Subcutaneous adipose tissue (tissue), 4 donors: Measurements from ENCODE around the gene TNPO2. TPM values are rescaled to one million over a fixed set of nuclear protein-coding genes. Genes with fewer than 3 reads are reported as not detected.

Experiments used
- total RNA-seq, 4 donors: library from RNA; depleted of rRNA; stranded (reverse); fragments of >200 nt; gene quantifications; one replicate each; pipeline ENCODE4 v1.1.0, GENCODE V29; 2016
- TF ChIP-seq, protein P1 (sequence below): fragments of 450-650 bp; IDR thresholded peaks from one replicate; pipeline ENCODE4 v1.5.1; 2016; ENCODE audit warnings: low read depth, mild to moderate bottlenecking, control low read depth, antibody characterized with exemption, moderate library complexity

The TNPO2 gene
- total RNA-seq, 4 donors from 2014 or later = 42.6 to 66.3 (median 61.3) TPM

GRCh38 chr19:12722566-12723380 is 959 bp downstream of the TNPO2 start:
- TF ChIP-seq, protein P1, sequence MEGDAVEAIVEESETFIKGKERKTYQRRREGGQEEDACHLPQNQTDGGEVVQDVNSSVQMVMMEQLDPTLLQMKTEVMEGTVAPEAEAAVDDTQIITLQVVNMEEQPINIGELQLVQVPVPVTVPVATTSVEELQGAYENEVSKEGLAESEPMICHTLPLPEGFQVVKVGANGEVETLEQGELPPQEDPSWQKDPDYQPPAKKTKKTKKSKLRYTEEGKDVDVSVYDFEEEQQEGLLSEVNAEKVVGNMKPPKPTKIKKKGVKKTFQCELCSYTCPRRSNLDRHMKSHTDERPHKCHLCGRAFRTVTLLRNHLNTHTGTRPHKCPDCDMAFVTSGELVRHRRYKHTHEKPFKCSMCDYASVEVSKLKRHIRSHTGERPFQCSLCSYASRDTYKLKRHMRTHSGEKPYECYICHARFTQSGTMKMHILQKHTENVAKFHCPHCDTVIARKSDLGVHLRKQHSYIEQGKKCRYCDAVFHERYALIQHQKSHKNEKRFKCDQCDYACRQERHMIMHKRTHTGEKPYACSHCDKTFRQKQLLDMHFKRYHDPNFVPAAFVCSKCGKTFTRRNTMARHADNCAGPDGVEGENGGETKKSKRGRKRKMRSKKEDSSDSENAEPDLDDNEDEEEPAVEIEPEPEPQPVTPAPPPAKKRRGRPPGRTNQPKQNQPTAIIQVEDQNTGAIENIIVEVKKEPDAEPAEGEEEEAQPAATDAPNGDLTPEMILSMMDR = no peak

DNA sequence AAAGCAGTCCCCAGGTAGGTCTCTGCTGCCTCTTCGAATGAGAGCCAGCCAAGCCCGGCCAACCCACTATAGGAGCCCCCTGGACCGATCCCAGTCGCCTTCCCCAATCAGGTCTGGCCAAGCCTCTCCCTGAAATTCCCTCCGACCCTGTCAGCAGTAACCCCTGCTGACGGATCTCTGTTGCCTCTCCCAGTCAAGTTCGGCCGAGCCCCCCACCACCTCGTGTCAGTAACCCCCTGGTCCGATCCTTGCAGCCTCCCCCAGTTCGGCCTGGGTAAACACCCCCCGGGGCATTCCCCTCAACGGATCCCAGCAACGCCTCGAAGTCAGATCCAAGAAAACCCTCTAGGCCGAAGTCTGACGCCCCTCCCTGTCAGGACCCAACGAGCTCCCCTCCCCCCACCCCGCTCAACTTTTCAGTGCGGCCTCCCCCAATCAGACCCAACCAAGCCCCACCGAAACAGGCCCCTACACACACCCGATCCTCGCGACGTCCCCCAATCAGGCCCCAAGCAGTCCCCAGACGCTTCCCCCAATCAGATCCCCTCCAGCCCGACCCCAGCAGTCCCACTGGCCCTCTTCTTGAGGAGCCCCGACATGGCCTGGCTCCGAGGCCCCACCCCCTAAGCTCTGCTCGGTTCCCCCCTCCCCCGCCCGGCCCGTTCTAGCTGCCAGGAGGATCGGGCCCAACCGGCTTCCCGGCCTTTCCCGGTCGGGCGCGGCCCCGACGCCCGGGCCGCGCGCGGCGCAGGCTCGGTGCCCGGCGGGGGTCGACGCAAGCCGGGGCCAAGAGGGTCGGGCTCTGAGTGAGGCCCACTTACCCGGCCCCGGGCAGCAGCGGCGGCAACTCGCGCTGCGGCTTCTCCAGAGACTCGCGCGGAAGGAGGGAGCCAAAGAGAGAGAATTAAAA is 1.8 kb downstream of the TNPO2 start:
- TF ChIP-seq, protein P1 = no peak

- TF ChIP-seq, protein P1 = no peak
These were observed 2.7 kb downstream of the TNPO2 start for GRCh38 chr19:12720851-12721655.

DNA sequence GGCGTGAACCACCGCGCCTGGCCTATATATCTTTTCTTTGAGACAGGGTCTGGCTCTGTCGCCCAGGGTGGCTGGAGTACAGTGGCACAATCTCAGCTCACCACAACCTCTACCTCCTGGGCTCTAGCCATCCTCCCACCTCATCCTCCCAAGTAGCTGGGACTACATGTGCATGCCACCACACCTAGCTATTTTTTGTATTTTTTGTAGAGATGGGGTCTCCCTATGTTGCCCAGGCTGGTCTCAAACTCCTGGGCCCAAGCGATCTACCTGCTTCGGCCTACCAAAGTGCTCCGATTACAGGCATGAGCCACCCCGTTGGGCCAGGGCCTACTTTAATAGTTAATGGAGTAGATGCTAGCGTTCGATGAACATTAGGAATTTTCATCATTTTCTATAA is 3.4 kb downstream of the TNPO2 start:
- TF ChIP-seq, protein P1 = no peak

DNA sequence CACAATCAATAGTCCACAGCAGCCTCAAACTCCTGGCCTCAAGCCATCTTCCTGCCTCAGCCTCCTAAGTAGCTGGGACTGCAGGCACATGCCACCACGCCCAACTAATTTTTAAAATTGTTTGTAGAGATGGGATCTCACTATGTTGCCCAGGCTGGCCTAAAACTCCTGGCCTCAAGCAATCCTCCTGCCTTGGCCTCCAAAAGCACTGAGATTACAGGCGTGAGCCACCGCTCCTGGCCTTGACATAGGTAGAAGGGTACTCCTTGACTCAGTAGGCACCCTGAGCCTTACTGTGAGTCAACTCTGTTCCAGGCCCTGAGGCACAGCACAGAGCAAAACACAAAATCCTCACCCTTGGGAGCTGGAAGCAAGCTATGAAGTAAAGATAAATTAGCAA is 7.8 kb downstream of the TNPO2 start:
- TF ChIP-seq, protein P1 = no peak

GRCh38 chr19:12715102-12715501 is 8.6 kb downstream of the TNPO2 start:
- TF ChIP-seq, protein P1 = no peak

DNA sequence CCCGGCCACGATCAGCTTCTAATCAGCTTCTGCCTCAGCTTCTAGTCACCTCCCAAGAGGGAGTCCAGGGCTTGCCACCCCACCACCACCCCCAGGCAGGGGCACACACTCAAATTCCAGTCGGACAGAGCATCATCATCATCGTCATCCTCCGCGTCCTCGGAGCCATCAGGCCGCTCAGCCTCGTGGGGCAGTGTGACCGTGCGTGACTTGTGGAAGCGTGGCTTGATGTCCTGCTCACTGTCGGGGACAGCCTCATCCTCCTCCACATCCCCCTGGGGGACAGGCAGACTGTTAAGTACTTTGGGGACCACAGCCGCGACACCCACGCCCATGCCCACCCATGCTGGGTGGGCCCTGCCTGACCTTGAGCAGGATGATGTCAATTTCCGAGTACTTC is 12.5 kb downstream of the TNPO2 start:
- TF ChIP-seq, protein P1 = no peak
